Mesodermal cell (in vitro differentiated cells): Measurements from ENCODE around the gene RAP1GDS1.
"Not testable (repeated sequence)": the region's sequence is repeated elsewhere in the genome, so short reads cannot be mapped to it uniquely, and the experiment has no call there.

ENCODE experiments used
- H3K27ac ChIP-seq: 2 replicates; pipeline ENCODE4 v1.7.0; 2013; ENCODE audit warnings: mild to moderate bottlenecking, low read depth, low read length, moderate library complexity; ENCODE audit not compliant: severe bottlenecking
- H3K36me3 ChIP-seq: 2 replicates; pipeline ENCODE4 v1.7.1; 2013; ENCODE audit warnings: mild to moderate bottlenecking, low read length, moderate library complexity; ENCODE audit not compliant: control insufficient read depth, insufficient read depth
- H3K4me1 ChIP-seq: one replicate; pipeline ENCODE4 v1.7.1; 2013; ENCODE audit warnings: mild to moderate bottlenecking, low read length; ENCODE audit not compliant: insufficient read depth, control insufficient read depth, poor library complexity, severe bottlenecking
- H3K4me3 ChIP-seq: 2 replicates; pipeline ENCODE4 v1.7.0; 2013; ENCODE audit warnings: low read length, control low read depth, mild to moderate bottlenecking; ENCODE audit not compliant: insufficient read depth, poor library complexity, severe bottlenecking; ENCODE audit errors: extremely low read depth
- H3K9me3 ChIP-seq: 2 replicates; pipeline ENCODE4 v1.7.1; 2013; ENCODE audit warnings: mild to moderate bottlenecking, low read length, moderate library complexity; ENCODE audit not compliant: control insufficient read depth
- WGBS, 2 experiments: methylation state at CpG; one replicate each; pipeline ENCODE4 v1.1.5; 2013; ENCODE audit warnings: missing lambda C conversion rate in 2 of 2; ENCODE audit not compliant: insufficient coverage in 2 of 2; 5-methylcytosine and 5-hydroxymethylcytosine counted together

The RAP1GDS1 gene

GRCh38 chr4:98287328-98287727 is 26.1 kb downstream of the RAP1GDS1 start:
- no peak overlapping the region for H3K4me3 ChIP-seq
- H3K27ac ChIP-seq = no peak overlapping the region
- peaks cover 5% of the 10 kb centered on the region for H3K4me1 ChIP-seq
- no peaks in the 10 kb centered on the region for H3K36me3 ChIP-seq
- no peaks in the 10 kb centered on the region for H3K9me3 ChIP-seq

- H3K27ac ChIP-seq = not testable (repeated sequence)
- WGBS, 2 experiments = no CpG with 5 or more reads among the region's 3 CpGs
Measured at GRCh38 chr4:98288671-98289070, 27.5 kb downstream of the RAP1GDS1 start.

GRCh38 chr4:98289375-98289774 is 28.2 kb downstream of the RAP1GDS1 start:
- no CpG with 5 or more reads among the region's 1 CpG for WGBS, 2 experiments
- Histone ChIP-seq H3K9me3 (no peaks in the 10 kb centered on the region), H3K36me3 (peaks cover 4% of the 10 kb centered on the region), H3K4me1 (peaks cover 5% of the 10 kb centered on the region), H3K27ac (no peak overlapping the region), H3K4me3 (no peak overlapping the region)

More at GRCh38 chr4:98288671-98289070, 27.5 kb downstream of the RAP1GDS1 start:
- not testable (repeated sequence) for H3K9me3 ChIP-seq, H3K4me1 ChIP-seq, H3K36me3 ChIP-seq, H3K4me3 ChIP-seq

GRCh38 chr4:98290511-98290910 is 29.3 kb downstream of the RAP1GDS1 start:
- WGBS, 2 experiments = 93 to 100% methylated on average over 2 of the region's 2 CpGs
- Histone ChIP-seq H3K4me3 (no peak overlapping the region), H3K36me3 (peaks cover 10% of the 10 kb centered on the region), H3K27ac (peak overlapping the region; percentile 47), H3K4me1 (no peaks in the 10 kb centered on the region), H3K9me3 (no peaks in the 10 kb centered on the region)

- H3K4me3 ChIP-seq = no peak overlapping the region
- WGBS, 2 experiments = 80% methylated on average over 1 of the region's 4 CpGs; no CpG with 5 or more reads in 1 of the 2 experiments
- H3K36me3 ChIP-seq = peaks cover 10% of the 10 kb centered on the region
- no peak overlapping the region for H3K27ac ChIP-seq
- H3K4me1 ChIP-seq = no peaks in the 10 kb centered on the region
- no peaks in the 10 kb centered on the region for H3K9me3 ChIP-seq
Measured at GRCh38 chr4:98293104-98293887, 32.1 kb downstream of the RAP1GDS1 start.

GRCh38 chr4:98298022-98298421 is 36.8 kb downstream of the RAP1GDS1 start:
- 100% methylated on average over 1 of the region's 2 CpGs for WGBS, 2 experiments
- Histone ChIP-seq H3K27ac (no peak overlapping the region), H3K4me1 (no peaks in the 10 kb centered on the region), H3K36me3 (peaks cover 20% of the 10 kb centered on the region), H3K9me3 (peaks cover 3% of the 10 kb centered on the region), H3K4me3 (no peak overlapping the region)

- H3K4me1 ChIP-seq = no peaks in the 10 kb centered on the region
- peaks cover 10% of the 10 kb centered on the region for H3K36me3 ChIP-seq
- peaks cover 7% of the 10 kb centered on the region for H3K9me3 ChIP-seq
- no peak overlapping the region for H3K27ac ChIP-seq
- H3K4me3 ChIP-seq = no peak overlapping the region
Measured at GRCh38 chr4:98300706-98301105, 39.5 kb downstream of the RAP1GDS1 start.

- Histone ChIP-seq H3K4me1 (no peaks in the 10 kb centered on the region), H3K9me3 (peaks cover 7% of the 10 kb centered on the region), H3K4me3 (no peak overlapping the region), H3K36me3 (peaks cover 5% of the 10 kb centered on the region), H3K27ac (no peak overlapping the region)
- no CpG with 5 or more reads among the region's 1 CpG for WGBS, 2 experiments
Measured at GRCh38 chr4:98305576-98305975, 44.4 kb downstream of the RAP1GDS1 start.

- WGBS, 2 experiments = 92% methylated on average over 2 of the region's 2 CpGs; no CpG with 5 or more reads in 1 of the 2 experiments
- H3K9me3 ChIP-seq = no peaks in the 10 kb centered on the region
- no peak overlapping the region for H3K27ac ChIP-seq
- H3K36me3 ChIP-seq = no peaks in the 10 kb centered on the region
- no peak overlapping the region for H3K4me3 ChIP-seq
- H3K4me1 ChIP-seq = no peaks in the 10 kb centered on the region
Measured at GRCh38 chr4:98310867-98311266, 49.7 kb downstream of the RAP1GDS1 start.

GRCh38 chr4:98311656-98312055 is 50.5 kb downstream of the RAP1GDS1 start:
- H3K4me1 ChIP-seq = no peaks in the 10 kb centered on the region

GRCh38 chr4:98314791-98315565 is 53.8 kb downstream of the RAP1GDS1 start:
- Histone ChIP-seq H3K9me3 (no peaks in the 10 kb centered on the region), H3K4me3 (no peak overlapping the region), H3K4me1 (no peaks in the 10 kb centered on the region), H3K27ac (no peak overlapping the region), H3K36me3 (no peaks in the 10 kb centered on the region)
- no CpG with 5 or more reads among the region's 3 CpGs for WGBS, 2 experiments

More at GRCh38 chr4:98311656-98312055, 50.5 kb downstream of the RAP1GDS1 start:
- no peaks in the 10 kb centered on the region for H3K36me3 ChIP-seq
- H3K4me3 ChIP-seq = no peak overlapping the region
- no peak overlapping the region for H3K27ac ChIP-seq
- WGBS, 2 experiments = 90 to 100% methylated on average over 1 to 2 of the region's 4 CpGs
- no peaks in the 10 kb centered on the region for H3K9me3 ChIP-seq
